Cardiac muscle cell (in vitro differentiated cells and primary cell): ENCODE data around the gene IGFN1. TPM values are rescaled to one million over a fixed set of nuclear protein-coding genes. Genes with fewer than 3 reads are reported as not detected.

Source experiments
- DNase-seq, 2 donors: peaks; one replicate each; pipeline versions ENCODE4 v3.0.0 to v3.0.0-alpha.2; 2010 to 2017; ENCODE audit warnings: low read depth in 1 of 2, low spot score in 1 of 2
- H3K27ac ChIP-seq: fragments of 200-600 bp; sonication (generic); 2 replicates; pipeline ENCODE4 v1.5.1; 2016
- H3K27me3 ChIP-seq: fragments of 200-600 bp; sonication (generic); 2 replicates; pipeline ENCODE4 v1.6.0; 2016; ENCODE audit warnings: control low read depth
- H3K36me3 ChIP-seq: fragments of 200-600 bp; sonication (generic); 2 replicates; pipeline ENCODE4 v1.5.1; 2016; ENCODE audit warnings: control low read depth
- H3K4me1 ChIP-seq: fragments of 200-600 bp; sonication (generic); 2 replicates; pipeline ENCODE4 v1.8.1; 2017; ENCODE audit warnings: low read depth, mild to moderate bottlenecking, mixed run types
- H3K4me3 ChIP-seq: fragments of 200-600 bp; sonication (generic); 2 replicates; pipeline ENCODE4 v1.5.1; 2016; ENCODE audit warnings: mild to moderate bottlenecking
- H3K9me3 ChIP-seq: fragments of 200-600 bp; sonication (generic); 2 replicates; pipeline ENCODE4 v1.5.1; 2017; ENCODE audit warnings: low read depth, mild to moderate bottlenecking, control low read depth
- polyA plus RNA-seq: library from polyadenylated mRNA; unstranded; fragments of >200 nt; fragmentation: Nextera tagmentation; extraction: Ambion mirVana; gene quantifications from 2 replicates; pipeline ENCODE4 v1.2.1, GENCODE V29; 2016
- total RNA-seq: library from RNA; depleted of rRNA; stranded (reverse); fragments of >200 nt; gene quantifications from 2 replicates; pipeline ENCODE4 v1.2.3, GENCODE V29; 2016
- TF ChIP-seq, protein P1 (sequence below): IDR thresholded peaks from 2 replicates; pipeline ENCODE4 v1.5.1; 2012; ENCODE audit warnings: low read depth, mild to moderate bottlenecking, low read length

The IGFN1 gene
- total and polyA plus RNA-seq, 2 experiments from 2014 or later: not detected

DNA sequence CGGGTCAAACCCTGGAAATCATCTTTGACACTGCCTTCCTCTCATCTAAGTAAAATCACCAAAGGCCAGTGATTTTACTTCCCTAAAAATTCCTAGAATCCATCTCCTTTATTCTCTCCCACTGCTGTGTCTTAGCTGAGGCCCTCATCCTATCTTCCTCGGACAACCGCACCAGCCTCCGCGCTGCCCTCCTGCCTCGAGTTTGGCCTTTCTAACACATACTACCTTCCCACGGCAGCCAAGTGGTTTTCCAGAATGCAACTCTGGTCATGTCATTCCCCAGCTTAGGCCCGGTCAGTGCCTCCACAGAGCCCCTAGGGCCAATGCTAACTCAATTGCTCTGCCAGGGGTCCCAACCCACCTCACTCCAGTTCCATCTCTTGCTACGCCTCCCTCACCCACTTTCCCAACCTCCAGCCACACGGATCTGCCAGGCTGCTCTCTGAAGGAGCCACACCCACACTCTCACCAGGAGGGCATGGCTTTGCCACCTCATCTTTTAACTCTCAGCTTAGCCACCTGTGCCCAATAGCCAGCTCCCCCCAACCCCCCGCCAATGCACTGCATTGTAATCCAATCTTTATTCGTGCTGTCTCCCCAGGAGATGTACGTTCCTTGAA, 43.1 kb upstream of the IGFN1 start:
- H3K4me1 ChIP-seq: no peaks in the 10 kb centered on the region
- no peak overlapping the region for H3K4me3 ChIP-seq
- peaks cover 72% of the 10 kb centered on the region for H3K36me3 ChIP-seq
- DNase-seq: no peak
- TF ChIP-seq, protein P1, sequence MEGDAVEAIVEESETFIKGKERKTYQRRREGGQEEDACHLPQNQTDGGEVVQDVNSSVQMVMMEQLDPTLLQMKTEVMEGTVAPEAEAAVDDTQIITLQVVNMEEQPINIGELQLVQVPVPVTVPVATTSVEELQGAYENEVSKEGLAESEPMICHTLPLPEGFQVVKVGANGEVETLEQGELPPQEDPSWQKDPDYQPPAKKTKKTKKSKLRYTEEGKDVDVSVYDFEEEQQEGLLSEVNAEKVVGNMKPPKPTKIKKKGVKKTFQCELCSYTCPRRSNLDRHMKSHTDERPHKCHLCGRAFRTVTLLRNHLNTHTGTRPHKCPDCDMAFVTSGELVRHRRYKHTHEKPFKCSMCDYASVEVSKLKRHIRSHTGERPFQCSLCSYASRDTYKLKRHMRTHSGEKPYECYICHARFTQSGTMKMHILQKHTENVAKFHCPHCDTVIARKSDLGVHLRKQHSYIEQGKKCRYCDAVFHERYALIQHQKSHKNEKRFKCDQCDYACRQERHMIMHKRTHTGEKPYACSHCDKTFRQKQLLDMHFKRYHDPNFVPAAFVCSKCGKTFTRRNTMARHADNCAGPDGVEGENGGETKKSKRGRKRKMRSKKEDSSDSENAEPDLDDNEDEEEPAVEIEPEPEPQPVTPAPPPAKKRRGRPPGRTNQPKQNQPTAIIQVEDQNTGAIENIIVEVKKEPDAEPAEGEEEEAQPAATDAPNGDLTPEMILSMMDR: no peak
- H3K9me3 ChIP-seq: no peaks in the 10 kb centered on the region
- H3K27ac ChIP-seq: no peak overlapping the region
- H3K27me3 ChIP-seq: no peaks in the 10 kb centered on the region

- Histone ChIP-seq H3K27ac (no peak overlapping the region), H3K36me3 (peaks cover 55% of the 10 kb centered on the region), H3K27me3 (no peaks in the 10 kb centered on the region), H3K4me1 (peaks cover 5% of the 10 kb centered on the region), H3K9me3 (no peaks in the 10 kb centered on the region), H3K4me3 (no peak overlapping the region)
- TF ChIP-seq, protein P1: peak; percentile 41
- DNase-seq: peak; percentile 44 to 49
Observed at GRCh38 chr1:201149400-201149799, 41.2 kb upstream of the IGFN1 start.

DNA sequence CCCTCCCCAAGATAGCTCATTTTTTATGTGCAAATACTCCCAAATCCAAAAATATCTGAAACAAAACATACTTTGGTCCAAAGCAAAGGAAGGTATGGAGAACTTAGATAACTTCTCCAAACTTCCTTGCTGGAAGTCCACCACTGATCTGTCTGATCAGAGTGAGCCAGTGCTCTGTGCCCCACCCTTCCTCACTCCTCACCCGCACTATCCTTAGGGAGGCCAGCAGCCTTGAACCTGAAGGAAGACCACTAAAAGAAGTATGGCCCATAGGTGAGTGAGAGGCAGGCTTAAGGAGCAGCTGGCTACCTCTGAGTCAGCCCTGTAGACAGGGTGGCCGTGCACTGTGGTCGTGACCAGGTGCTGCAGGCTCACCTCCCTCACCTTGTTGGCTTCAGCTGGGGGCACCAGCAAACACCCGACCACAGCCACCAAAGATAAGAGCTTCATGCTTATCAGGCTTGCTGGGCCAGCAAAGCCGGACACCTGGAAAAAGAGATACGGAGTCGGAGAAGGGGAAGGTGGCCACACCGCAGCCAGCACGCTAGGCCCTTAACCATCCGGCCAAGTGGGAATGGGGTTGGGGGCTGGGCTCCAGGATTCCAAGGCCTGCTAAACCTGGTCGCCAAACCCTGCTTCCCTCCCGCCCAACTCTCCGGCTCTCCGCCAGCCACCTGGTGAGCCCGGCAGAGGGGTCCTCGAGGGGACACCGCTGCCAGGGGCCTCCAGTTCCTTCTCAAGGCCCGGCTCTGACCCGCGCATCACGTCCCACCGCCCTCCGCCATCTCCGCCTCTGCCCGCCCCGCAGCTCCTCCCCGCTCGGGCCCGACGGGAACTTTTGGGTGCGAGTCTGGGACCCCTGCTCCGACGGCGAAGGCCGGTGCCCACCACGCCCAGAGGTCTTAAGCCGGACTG, 36.9 kb upstream of the IGFN1 start:
- Histone ChIP-seq H3K36me3 (peaks cover 28% of the 10 kb centered on the region), H3K27me3 (no peaks in the 10 kb centered on the region), H3K4me1 (peaks cover 9% of the 10 kb centered on the region), H3K9me3 (no peaks in the 10 kb centered on the region), H3K4me3 (peak overlapping the region; percentile 89), H3K27ac (peak overlapping the region; percentile 38)
- peak in 1 of 2 donors; percentile 71 for DNase-seq
- TF ChIP-seq, protein P1: no peak

DNA sequence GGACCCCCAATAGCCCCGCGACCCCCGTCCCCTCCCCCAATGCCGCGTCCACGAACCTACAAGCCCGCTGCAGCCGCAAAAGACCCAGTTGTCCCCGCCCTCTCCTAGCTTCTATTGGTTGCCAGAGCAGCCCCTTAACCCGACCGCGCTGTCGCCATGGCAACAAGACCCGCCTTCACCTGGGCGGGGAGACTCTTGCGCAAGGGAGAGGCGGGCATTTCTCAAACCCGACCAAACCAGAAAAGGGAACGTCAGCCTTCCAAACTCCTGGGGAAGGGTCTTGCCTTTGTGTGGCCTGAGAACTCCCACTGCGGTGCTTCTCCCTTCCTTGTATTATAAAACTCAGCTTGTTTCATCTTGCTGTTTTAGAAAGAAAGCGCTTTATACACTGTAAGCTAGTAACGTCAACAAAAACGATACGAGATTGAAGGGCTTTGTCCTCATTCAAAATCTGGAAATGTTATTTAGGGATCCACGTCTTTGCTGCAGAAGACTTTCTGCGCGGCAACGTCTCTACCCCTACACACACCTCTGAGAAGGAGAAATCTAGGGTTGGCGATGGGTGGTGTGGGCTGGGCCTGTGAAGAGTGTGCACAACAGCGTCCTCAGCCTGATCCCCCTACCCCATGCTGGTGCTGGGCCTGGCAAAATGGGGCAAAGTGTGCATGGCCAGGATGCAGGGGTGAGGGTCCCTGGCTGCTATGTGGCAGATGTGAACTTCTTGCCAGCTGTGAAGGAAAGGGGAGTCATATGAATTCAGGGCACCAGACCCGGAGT, 36.0 kb upstream of the IGFN1 start, which contains the start of gene TMEM9:
TMEM9 (minus strand) TSS at position 86 of the 777 bp plus-strand sequence. CDS start 551 bp downstream, outside the sequence.
- peak within 1 kb of the TSS; percentile 38 for H3K27ac ChIP-seq
- DNase-seq: peak; percentile 97 to 98
- peaks cover 21% of the 10 kb centered on the region for H3K36me3 ChIP-seq
- H3K9me3 ChIP-seq: no peaks in the 10 kb centered on the region
- H3K4me3 ChIP-seq: peak within 1 kb of the TSS; percentile 89
- TF ChIP-seq, protein P1: no peak
- peaks cover 9% of the 10 kb centered on the region for H3K4me1 ChIP-seq
- H3K27me3 ChIP-seq: no peaks in the 10 kb centered on the region

- Histone ChIP-seq H3K4me1 (peaks cover 9% of the 10 kb centered on the region), H3K27me3 (no peaks in the 10 kb centered on the region), H3K36me3 (peaks cover 14% of the 10 kb centered on the region), H3K27ac (no peak overlapping the region), H3K9me3 (no peaks in the 10 kb centered on the region), H3K4me3 (no peak overlapping the region)
- TF ChIP-seq, protein P1: no peak
- DNase-seq: no peak
Observed at GRCh38 chr1:201155354-201155753, 35.3 kb upstream of the IGFN1 start.
